Sciatic nerve (tissue), 2 donors: ENCODE data around the gene GALM. TPM values are rescaled to one million over a fixed set of nuclear protein-coding genes. Genes with fewer than 3 reads are reported as not detected.
"Not testable (repeated sequence)": the region's sequence is repeated elsewhere in the genome, so short reads cannot be mapped to it uniquely, and the experiment has no call there.

Source experiments
- ATAC-seq: fragments of 200-7000 bp; cut with Tn5 transposase; one replicate; pipeline ENCODE4 v1.9.1; 2020; ENCODE audit warnings: mild to moderate bottlenecking, moderate library complexity
- DNase-seq: peaks from one replicate; pipeline ENCODE4 v3.0.0-alpha.2; 2020; ENCODE audit warnings: low spot score
- intact Hi-C: fragments of 100-400 bp; cut with DNase I; formaldehyde crosslinking; loops from one replicate; pipeline ENCODE4 v1.14.2; 2022
- total RNA-seq: library from RNA; stranded (reverse); fragmentation: NEBNext Ultra II Directional; extraction: Animal tissue kit (Norgen Biotek cat#: 25700); gene quantifications from one replicate; pipeline ENCODE4 v1.2.1, GENCODE V29; 2021
- donor health status: DM: no; HTN: no; CAD: no.
- donor health status: DM: no; HTN: no; CAD: no.

GALM gene
- total RNA-seq, 1 donor from 2014 or later = 14.6 TPM

- intact Hi-C loops = no loop called here
- DNase-seq (peak; percentile 26), ATAC-seq (no peak)
Measured at GRCh38 chr2:38671946-38672345, 6.0 kb downstream of the GALM start.

GRCh38 chr2:38672445-38673391 lies 6.8 kb downstream of the GALM start:
- no peak for ATAC-seq
- DNase-seq = peak; percentile 19
- intact Hi-C loops = no loop called here

GRCh38 chr2:38676681-38677080 lies 10.8 kb downstream of the GALM start:
- no peak for ATAC-seq
- peak; percentile 37 for DNase-seq
- intact Hi-C loops = no loop called here

- intact Hi-C loops, DNase-seq, ATAC-seq: not testable (repeated sequence)
Measured at GRCh38 chr2:38680868-38681267, 15.0 kb downstream of the GALM start.

DNA sequence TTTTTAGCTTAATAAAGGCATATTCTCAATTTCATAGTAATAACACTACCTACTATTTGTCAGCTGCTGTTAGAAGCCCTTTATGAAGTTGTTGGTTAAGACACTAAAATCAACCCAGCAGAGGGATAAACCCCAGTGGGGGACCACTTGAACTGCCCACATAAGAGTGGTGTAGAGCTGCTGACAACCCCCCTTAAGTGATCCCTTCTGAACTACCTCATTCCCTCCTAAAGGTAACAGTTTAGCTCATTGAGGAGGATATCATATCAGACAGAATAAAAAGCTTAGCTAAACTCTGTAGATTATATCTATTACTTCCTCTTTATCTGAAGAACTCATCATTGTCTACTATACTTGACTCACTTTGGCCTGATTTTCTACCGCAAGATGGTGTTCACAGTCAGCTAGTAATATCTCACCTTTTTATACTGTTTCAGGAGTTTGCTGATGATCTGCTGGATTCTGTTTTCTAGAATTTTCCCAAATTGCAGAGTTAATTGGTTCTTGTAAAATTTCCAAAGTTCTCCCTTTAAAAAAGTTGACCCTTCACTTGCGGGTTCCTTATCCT lies 16.2 kb downstream of the GALM start:
- no peak for ATAC-seq
- no peak for DNase-seq
- intact Hi-C loops = no loop called here

DNA sequence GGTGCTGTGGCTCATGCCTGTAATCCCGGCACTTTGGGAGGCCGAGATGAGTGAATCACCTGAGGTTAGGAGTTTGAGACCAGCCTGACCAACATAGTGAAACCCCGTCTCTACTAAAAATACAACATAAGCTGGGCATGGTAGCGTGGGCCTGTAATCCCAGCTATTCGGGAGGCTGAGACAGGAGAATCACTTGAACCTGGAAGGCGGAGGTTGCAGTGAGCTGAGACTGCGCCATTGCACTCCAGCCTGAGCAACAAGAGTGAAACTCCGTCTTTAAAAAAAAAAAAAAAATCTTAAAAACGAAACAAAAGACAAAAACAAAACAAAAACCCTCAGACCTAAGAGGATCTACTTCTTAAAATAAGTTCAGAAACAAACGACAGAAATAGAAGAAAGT lies 16.7 kb downstream of the GALM start:
- DNase-seq, intact Hi-C loops, ATAC-seq: not testable (repeated sequence)

DNA sequence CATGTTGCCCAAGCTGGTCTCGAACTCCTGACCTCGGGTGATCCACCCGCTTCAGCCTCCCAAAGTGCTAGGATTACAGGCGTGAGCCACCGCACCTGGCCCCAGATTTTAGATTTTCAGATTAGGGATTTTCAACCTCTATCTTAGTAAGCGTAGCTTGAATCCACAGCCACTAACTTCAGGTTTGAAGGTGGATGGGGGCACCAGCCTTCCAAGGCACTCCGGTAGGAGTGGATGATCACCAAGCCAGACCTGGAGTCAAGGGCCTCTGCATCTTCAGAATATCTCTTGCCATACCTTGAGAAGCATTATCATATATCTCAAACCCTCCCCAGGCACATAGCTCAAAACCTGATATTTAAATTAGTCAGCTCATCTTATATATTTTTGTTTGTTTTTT lies 17.9 kb downstream of the GALM start:
- no peak for ATAC-seq
- DNase-seq = no peak
- intact Hi-C loops = no loop called here

GRCh38 chr2:38685116-38685735 lies 19.3 kb downstream of the GALM start:
- ATAC-seq (no peak), DNase-seq (no peak)
- intact Hi-C loops = no loop called here

DNA sequence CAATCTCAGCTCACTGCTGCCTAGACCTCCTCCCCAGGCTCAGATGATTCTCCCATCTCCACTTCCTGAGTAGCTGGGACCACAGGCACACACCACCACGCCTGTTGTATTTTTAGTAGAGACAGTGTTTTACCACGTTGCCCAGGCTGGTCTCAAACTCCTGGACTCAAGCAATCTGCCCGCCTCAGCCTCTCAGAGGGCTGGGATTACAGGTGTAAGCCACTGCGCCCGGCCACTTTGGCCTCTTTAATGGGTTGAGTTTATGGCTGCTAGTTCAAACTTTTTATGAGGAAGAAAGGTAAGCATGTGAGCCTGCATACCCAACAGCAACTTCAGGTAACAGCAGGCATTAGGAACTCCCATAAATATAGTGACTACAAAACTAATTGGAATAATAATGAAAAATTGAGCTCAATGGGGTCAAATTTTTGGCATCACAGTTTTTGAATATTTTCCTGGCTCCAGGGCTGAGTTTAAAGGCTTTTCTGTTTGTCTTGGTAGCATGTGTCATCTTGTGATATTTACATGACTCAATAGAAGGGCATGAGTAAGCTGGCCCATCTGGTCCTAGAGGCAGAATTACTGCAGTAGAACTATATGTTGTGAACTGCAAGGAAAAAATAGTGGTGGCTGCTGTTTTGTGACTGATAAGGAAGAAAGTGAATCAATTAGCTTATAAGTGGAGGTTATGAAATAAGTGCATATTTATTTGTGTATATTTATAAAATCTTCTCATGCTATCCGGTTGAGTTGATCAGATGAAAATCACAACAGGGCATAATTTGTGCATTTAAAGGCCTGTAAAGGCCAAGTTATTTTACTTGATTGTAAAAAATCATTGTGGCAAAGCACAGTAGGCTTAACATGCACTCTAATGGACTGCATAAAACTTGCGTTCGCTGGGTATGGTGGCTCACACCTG lies 24.8 kb downstream of the GALM start:
- intact Hi-C loops = no loop called here
- DNase-seq = no peak
- no peak for ATAC-seq

DNA sequence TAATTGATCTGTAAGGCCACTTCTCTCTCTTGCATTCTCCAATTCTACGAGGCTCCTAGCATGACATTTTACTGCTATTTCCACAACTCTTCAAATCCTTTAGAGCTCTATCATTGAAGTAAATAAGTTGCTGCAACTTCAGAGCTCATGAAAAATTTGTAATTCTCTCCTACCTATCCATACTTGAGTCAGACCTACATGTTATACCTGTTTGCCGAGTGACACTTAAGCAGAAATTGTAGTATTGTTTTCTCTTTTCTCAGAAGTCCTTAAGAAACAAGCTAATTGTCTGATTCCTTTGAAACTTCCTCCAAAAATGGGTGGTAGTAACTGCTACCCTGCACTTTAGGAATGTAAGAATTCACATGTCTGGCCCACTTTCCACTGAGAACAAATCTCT lies 26.1 kb downstream of the GALM start:
- ATAC-seq = no peak
- intact Hi-C loops = no loop called here

DNA sequence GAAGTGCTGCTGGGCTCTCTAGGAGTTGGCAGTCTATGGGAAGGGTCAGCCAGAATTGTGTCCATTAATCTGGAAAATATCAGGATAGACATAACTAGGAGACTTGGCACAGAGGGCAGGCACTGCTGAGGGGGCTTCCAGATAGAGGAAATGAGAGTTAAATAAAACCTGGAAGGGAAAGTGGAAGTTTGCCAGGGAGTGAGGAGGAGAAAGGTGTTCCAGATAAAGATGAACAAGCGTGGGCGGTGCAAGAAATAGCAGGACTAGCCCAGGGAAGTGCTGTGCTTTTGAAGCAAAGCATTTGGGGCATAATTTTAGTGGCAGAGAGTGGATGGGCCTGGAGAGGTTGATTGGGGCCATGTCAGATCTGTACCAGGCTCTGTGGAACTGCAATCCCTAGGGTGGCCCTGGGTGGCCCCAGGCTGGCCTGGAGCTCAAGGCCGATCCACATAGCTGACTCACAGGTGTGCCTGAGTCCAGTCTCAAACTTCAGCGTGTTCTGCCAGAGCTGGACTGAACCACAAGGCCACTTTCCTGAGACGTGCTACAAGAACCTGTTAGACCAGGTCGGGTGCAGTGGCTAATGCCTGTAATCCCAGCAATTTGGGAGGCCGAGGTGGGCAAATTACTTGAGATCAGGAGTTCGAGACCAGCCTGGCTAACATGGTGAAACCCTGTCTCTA lies 26.9 kb downstream of the GALM start:
- no peak for DNase-seq
- ATAC-seq = no peak
- intact Hi-C loops = no loop called here

More for the DNA sequence above, 26.1 kb downstream of the GALM start:
- DNase-seq = no peak

GRCh38 chr2:38697116-38697840 lies 31.4 kb downstream of the GALM start:
- ATAC-seq = no peak
- no peak for DNase-seq
- intact Hi-C loops = no loop called here

- DNase-seq (no peak), ATAC-seq (no peak)
- intact Hi-C loops = no loop called here
Measured at GRCh38 chr2:38698467-38699003, 32.6 kb downstream of the GALM start.

GRCh38 chr2:38700113-38700785 lies 34.3 kb downstream of the GALM start:
- ATAC-seq (no peak), DNase-seq (no peak)
- intact Hi-C loops = no loop called here

DNA sequence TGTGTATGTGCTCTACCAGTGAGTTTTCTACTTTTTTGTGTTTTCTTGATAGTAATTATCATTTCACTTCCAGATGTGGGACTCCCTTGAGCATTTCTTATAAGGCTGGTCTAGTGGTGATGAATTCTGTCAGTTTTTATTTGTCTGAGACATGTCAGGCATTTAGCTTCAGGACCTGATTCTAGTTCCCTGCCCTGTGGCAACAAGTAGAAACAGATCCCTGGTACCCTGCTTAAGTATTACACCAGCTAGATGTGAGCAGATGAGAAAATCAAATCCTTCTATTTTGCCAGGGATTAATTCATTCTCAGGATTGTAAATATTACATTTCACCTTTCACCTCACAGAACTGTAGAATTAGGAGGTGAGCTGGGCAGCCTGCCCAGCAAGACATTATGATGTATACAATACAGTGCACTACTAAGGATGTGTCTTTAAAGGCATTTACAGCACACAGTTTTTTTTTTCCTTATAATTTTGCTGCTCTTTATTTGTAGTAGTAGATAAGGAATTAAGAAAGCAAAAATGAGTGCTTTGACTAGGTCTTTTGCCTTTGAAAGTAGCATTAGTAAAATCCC lies 35.1 kb downstream of the GALM start:
- ATAC-seq (no peak), DNase-seq (no peak)
- intact Hi-C loops = no loop called here

- intact Hi-C loops = no loop called here
- DNase-seq (no peak), ATAC-seq (no peak)
Measured at GRCh38 chr2:38701542-38701941, 35.6 kb downstream of the GALM start.

GRCh38 chr2:38702413-38702812 lies 36.5 kb downstream of the GALM start:
- intact Hi-C loops = no loop called here
- no peak for DNase-seq
- ATAC-seq = no peak
